Left cardiac atrium (tissue), 4 donors: ENCODE results near the gene UBXN2A. TPM values are rescaled to one million over a fixed set of nuclear protein-coding genes. Genes with fewer than 3 reads are reported as not detected.

ENCODE experiments used
- ATAC-seq, 2 donors: fragments of 200-7000 bp; cut with Tn5 transposase; one replicate each; pipeline ENCODE4 v1.9.1; 2020; ENCODE audit warnings: mild to moderate bottlenecking in 2 of 2, moderate library complexity in 2 of 2
- DNase-seq: peaks from one replicate; pipeline ENCODE4 v3.0.0-alpha.2; 2020
- intact Hi-C, 2 donors: fragments of 100-400 bp; cut with DNase I; formaldehyde crosslinking; loops; one replicate each; pipeline versions ENCODE4 v1.14.1 to v1.15.1; 2022 to 2023
- total RNA-seq, 2 donors: library from RNA; stranded (reverse); fragmentation: NEBNext Ultra II Directional; extraction: Animal tissue kit (Norgen Biotek cat#: 25700); gene quantifications; one replicate each; pipeline ENCODE4 v1.2.1, GENCODE V29; 2021
- donor health status: DM: no; HTN: yes; CAD: no.
- donor health status: DM: no; HTN: yes; CAD: no; lungs with severe emphysema.
- donor health status: DM: yes; HTN: yes; CAD: no.
- donor health status: Dilated cardiomyopathy.

The UBXN2A gene
- total RNA-seq, 2 donors from 2014 or later: 21.3 to 23.7 TPM

GRCh38 chr2:24051833-24052232 lies 111.6 kb downstream of the UBXN2A start:
- intact Hi-C loops: no loop called here
- ATAC-seq (no peak), DNase-seq (no peak)

- ATAC-seq: no peak
- intact Hi-C loops: no loop called here
Measured at GRCh38 chr2:24052951-24053350, 112.7 kb downstream of the UBXN2A start.

More at GRCh38 chr2:24052951-24053350, 112.7 kb downstream of the UBXN2A start:
- no peak for DNase-seq

Other genes with a start within 250 kb of the UBXN2A start
- 10 to 100 TPM in 1 of 2 donors, 1 to 10 TPM in 1; 6.5 to 12.1 TPM for gene ATAD2B, start 13.3 kb upstream of the UBXN2A start, total RNA-seq
- under 1 TPM; 0.39 to 0.41 TPM for gene MFSD2B, start 69.6 kb downstream of the UBXN2A start, total RNA-seq
- 1 to 10 TPM; 5.5 to 6.6 TPM for gene WDCP, start 106.9 kb downstream of the UBXN2A start, total RNA-seq
- 1 to 10 TPM; 4.6 to 5.3 TPM for gene FKBP1B, start 109.3 kb downstream of the UBXN2A start, total RNA-seq
- 10 to 100 TPM; 49.4 to 56.7 TPM for gene SF3B6, start 135.9 kb downstream of the UBXN2A start, total RNA-seq
- gene TP53I3, start 144.4 kb downstream of the UBXN2A start, total RNA-seq: 10 to 100 TPM in 1 of 2 donors, 1 to 10 TPM in 1; 7.6 to 14.5 TPM
- gene PFN4, start 182.9 kb downstream of the UBXN2A start, total RNA-seq: 1 to 10 TPM in 1 of 2 donors, under 1 TPM in 1; 0.52 to 1.1 TPM
- 10 to 100 TPM; 37.0 to 45.2 TPM for gene FAM228B, start 183.0 kb downstream of the UBXN2A start, total RNA-seq
- 1 to 10 TPM in 1 of 2 donors, under 1 TPM in 1; 0.77 to 1.2 TPM for gene FAM228A, start 234.6 kb downstream of the UBXN2A start, total RNA-seq